ENCODE data around the gene ATP11A. TPM values are rescaled to one million over a fixed set of nuclear protein-coding genes. Genes with fewer than 3 reads are reported as not detected.
"Not testable (repeated sequence)": the region's sequence is repeated elsewhere in the genome, so short reads cannot be mapped to it uniquely, and the experiment has no call there.

Gene ATP11A
- total RNA-seq, 2 donors from 2014 or later, result 89.0 to 91.2 TPM

DNA sequence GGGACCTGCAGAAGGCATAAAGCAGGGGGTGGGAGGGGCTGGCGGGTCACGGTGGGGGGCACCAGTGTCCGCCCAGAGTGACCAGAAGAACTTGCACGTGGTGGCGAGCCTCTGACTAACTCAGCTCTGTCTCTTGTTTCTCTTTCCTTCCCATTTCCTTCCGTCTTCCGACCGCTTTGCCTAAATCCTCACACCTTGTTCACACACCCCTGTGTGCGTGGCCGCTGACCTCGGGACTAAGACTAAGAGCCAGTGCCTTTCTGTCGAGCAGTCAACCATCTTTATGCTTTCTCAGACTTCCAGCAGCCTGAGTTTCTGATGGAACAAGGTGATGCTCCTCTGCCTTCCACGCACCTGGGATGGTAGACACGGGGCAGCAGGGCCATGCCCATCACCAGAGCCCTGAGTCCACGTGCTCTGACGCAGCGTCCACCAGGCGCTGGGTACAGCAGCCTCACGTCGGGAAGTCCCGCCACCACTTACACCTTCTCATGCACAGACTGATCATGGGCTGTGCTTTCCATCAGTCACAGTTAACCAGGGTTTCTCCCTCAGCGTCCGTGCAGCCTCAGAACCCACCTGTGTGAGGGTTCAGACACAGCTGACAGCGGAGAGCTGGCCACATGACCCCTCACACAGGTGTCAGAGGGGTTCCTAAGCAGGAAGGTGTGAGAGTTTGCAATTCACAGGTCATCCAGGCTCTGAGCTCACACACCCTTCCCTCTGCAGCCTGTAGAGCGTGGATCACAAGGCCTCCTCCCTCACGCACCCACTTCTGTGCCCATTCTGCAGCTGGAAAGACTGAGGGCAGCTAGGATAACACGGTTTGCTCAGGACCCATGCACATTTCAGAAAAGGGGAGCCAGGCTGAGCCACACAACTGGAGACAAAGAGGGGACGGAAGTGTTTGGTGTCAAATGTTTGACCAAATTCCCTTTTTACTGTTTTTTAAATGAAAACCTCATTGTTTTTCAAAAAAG lies 188.4 kb downstream of the ATP11A start:
- ATAC-seq (no peak), DNase-seq (ENCODE audit: low spot score) (peak; percentile 48)
- Mint-ChIP-seq H3K27ac (no peak overlapping the region), H3K36me3 (no peaks in the 10 kb centered on the region), H3K4me3 (no peak overlapping the region), H3K4me1 (ENCODE audit: low read depth in 2 of 2) (peaks cover 14 to 17% of the 10 kb centered on the region in 2 donors), H3K27me3 (no peaks in the 10 kb centered on the region), H3K9me3 (no peaks in the 10 kb centered on the region)

DNA sequence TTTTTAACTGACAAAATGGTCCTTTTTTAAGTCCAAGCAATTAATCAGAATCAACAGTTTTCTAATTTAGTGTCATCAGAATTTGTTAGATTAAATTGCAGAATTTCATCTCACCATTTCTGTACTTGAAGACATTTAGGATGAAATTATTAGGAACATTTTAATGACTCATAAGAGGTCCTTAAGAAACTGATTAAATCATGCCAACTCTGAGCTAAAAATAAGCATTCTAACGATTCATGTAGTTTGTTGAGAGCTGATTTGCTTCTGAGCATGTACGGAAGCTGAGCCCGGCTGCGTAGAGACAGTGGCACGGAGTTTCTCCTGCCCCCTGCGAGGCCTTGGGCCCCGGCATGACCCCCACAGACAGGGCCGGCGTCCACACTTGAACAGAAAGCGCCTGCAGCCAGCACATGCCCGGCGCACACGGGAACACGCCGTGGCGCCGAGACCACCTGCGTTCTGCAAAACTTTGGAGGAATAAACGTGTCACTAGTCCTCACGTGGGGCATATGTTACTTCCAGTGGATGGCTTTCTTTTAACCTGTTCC lies 189.5 kb downstream of the ATP11A start:
- ATAC-seq (no peak), DNase-seq (ENCODE audit: low spot score) (no peak)
- Mint-ChIP-seq H3K27ac (no peak overlapping the region), H3K27me3 (no peaks in the 10 kb centered on the region), H3K4me3 (no peak overlapping the region), H3K4me1 (ENCODE audit: low read depth in 2 of 2) (peaks cover 7 to 10% of the 10 kb centered on the region in 2 donors), H3K36me3 (no peaks in the 10 kb centered on the region), H3K9me3 (no peaks in the 10 kb centered on the region)

DNA sequence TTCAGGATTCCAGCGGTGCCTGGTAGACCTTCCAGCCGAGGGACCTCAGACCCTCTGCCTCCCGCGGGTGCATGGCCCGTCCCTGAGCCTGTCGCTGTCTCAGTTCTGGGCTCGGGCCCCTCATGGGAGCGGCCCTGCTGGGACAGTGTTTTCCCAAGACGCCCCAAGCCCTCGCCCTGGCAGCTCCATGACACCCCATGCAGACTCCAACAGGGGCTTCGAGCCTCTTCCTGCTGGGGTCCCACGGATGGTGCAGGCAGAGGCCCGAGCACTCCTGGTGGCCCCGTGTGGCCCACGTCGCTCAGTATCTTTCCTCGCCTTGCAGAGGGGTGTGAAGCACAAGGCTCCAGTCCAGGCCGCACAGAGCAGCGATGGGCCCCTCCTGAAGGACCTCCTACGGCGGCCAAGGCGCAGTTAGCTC lies 190.4 kb downstream of the ATP11A start:
- no peak for ATAC-seq
- peaks cover 3 to 5% of the 10 kb centered on the region in 2 donors for H3K4me1 Mint-ChIP-seq (ENCODE audit: low read depth in 2 of 2)
- H3K27ac Mint-ChIP-seq, result no peak overlapping the region
- peak; percentile 48 for DNase-seq (ENCODE audit: low spot score)
- H3K27me3 Mint-ChIP-seq, result no peaks in the 10 kb centered on the region
- no peak overlapping the region for H3K4me3 Mint-ChIP-seq
- no peaks in the 10 kb centered on the region for H3K9me3 Mint-ChIP-seq
- no peaks in the 10 kb centered on the region for H3K36me3 Mint-ChIP-seq

DNA sequence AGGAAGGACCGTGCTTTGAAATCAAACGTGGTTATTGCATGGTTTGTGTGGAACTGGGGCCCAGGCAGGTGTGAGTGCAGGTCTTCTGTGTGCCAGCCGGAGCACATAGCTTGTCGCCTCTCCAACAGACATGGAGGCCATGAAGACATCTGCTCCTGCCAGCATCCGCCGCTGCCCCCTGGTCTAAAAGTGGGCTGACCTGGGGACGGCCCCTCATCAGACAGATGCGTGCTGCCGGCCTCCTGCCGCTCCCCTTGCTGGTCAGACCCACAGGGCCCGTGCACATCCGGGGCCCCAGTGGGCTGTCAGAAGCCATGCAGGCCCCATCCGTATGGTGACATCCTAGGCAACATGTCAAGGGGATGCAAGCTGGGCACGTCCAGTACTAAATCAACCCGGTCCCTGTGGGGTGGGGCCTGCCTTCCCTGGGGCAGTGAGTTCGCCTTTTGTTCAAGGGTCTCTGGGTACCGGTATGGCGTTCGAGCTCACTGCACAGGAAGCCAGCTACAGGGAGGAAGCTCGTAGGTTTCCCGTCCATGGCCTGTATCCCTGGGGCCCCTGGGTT lies 191.2 kb downstream of the ATP11A start:
- DNase-seq (ENCODE audit: low spot score) (no peak), ATAC-seq (no peak)
- Mint-ChIP-seq H3K36me3 (no peaks in the 10 kb centered on the region), H3K27ac (no peak overlapping the region), H3K9me3 (no peaks in the 10 kb centered on the region), H3K4me1 (ENCODE audit: low read depth in 2 of 2) (peaks cover 0 to 2% of the 10 kb centered on the region in 2 donors), H3K27me3 (no peaks in the 10 kb centered on the region), H3K4me3 (no peak overlapping the region)

DNA sequence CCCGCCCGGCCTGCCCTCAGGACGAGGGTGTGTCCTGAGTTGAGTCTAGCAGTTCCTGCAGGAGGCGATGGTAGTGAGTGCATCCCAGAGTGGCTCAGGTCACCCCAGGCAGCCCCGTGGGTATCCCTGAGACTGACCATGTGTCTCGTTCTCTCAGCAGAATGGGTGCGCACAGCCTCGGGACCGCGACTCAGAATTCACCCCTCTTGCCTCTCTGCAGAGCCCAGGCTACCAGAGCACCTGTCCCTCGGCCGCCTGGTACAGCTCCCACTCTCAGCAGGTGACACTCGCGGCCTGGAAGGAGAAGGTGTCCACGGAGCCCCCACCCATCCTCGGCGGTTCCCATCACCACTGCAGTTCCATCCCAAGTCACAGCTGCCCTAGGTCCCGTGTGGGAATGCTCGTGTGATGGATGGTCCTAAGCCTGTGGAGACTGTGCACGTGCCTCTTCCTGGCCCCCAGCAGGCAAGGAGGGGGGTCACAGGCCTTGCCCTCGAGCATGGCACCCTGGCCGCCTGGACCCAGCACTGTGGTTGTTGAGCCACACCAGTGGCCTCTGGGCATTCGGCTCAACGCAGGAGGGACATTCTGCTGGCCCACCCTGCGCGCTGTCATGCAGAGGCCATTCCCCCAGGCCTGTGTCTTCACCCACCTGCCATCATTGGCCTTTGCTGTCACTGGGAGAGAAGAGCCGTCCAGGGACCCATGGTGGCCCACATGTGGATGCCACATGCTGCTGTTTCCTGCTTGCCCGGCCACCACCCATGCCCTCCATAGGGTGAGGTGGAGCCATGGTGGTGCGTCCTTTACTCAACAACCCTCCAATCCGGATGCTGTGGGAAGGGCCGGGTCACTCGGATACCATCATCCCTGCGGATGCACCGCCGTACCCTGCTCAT lies 192.1 kb downstream of the ATP11A start:
- Mint-ChIP-seq H3K36me3 (no peaks in the 10 kb centered on the region), H3K27me3 (no peaks in the 10 kb centered on the region), H3K4me1 (ENCODE audit: low read depth in 2 of 2) (peaks cover 0 to 2% of the 10 kb centered on the region in 2 donors), H3K4me3 (no peak overlapping the region), H3K9me3 (no peaks in the 10 kb centered on the region), H3K27ac (no peak overlapping the region)
- DNase-seq (ENCODE audit: low spot score) (no peak), ATAC-seq (no peak)

DNA sequence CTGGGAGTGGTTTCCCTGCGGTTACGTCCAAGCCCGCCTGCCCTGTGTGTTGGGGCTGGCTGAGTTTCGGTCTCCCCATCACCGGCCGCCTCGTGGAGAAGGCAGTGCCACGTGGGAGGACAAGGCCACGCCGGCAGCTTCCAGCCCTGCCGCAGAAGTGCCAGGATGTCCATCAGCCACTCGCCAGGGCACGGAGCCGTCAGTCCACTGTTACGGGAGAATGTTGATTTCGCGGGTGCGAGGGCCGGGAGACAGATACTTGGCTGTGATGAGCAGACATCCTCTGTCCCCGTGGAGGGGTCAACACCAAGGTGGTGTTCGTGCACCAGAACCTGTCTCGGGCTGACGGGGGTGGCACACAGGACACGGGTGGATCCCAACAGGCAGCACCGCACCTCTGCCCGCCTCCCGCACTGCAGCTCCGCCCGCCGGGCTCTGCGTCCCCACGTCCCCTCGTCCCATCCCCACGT lies 192.8 kb downstream of the ATP11A start:
- Mint-ChIP-seq H3K27me3 (no peaks in the 10 kb centered on the region), H3K4me3 (no peak overlapping the region), H3K9me3 (no peaks in the 10 kb centered on the region), H3K27ac (no peak overlapping the region), H3K4me1 (ENCODE audit: low read depth in 2 of 2) (peaks cover 0 to 2% of the 10 kb centered on the region in 2 donors), H3K36me3 (no peaks in the 10 kb centered on the region)
- no peak for ATAC-seq
- DNase-seq (ENCODE audit: low spot score), result no peak

DNA sequence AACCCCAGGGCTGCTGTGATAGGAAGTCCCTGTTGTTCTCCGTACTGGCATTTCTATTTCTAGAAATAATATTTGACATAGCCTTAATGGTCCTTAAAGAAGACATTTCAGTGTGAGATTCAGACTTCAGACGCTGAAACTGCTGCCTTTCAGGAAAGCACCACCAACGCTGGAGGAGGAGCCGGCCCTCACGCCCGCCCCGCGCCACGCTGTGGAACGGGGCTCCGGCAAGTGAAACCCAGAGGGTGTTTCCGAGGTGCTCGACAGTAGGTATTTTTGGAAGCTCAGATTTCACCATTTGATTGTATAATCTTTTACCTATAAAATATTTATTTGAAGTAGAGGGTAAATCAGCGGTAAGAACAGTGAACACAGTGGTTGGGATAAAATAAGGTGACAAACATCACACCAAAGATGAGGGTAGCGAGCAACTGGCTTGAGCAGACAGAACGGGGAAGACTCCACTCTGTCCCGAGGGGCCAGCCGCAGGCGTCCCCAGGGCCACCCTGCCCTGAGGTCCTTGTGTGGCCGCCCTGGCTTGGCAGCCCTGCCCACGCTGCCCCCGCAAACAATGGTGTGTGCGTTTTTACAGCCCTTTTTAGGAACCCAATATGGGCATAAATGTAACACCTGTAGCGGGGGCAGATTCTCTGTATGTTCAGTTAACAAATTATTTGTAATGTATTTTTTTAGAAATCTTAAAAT lies 193.6 kb downstream of the ATP11A start:
- H3K9me3 Mint-ChIP-seq, result no peaks in the 10 kb centered on the region
- H3K36me3 Mint-ChIP-seq, result no peaks in the 10 kb centered on the region
- no peak overlapping the region for H3K4me3 Mint-ChIP-seq
- ATAC-seq (no peak), DNase-seq (ENCODE audit: low spot score) (no peak)
- no peaks in the 10 kb centered on the region for H3K4me1 Mint-ChIP-seq (ENCODE audit: low read depth in 2 of 2)
- no peaks in the 10 kb centered on the region for H3K27me3 Mint-ChIP-seq
- no peak overlapping the region for H3K27ac Mint-ChIP-seq

DNA sequence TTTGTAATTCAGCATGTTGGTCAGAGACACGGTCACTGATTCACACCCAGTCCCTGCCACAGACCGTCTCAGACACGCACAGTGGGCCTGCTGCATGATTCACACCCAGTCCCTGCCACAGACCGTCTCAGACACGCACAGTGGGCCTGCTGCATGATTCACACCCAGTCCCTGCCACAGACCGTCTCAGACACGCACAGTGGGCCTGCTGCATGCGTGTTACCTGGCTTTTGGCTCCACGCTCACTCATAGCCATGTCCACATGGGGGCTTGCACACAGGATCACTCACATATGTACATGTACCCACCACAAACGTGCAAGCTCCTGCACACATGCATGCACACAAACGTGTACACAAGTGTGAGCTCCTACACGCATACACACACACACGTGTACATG lies 194.9 kb downstream of the ATP11A start:
- not testable (repeated sequence) for H3K27ac Mint-ChIP-seq; H3K9me3 Mint-ChIP-seq; ATAC-seq; DNase-seq (ENCODE audit: low spot score); H3K4me1 Mint-ChIP-seq (ENCODE audit: low read depth in 2 of 2); H3K27me3 Mint-ChIP-seq; H3K4me3 Mint-ChIP-seq; H3K36me3 Mint-ChIP-seq

DNA sequence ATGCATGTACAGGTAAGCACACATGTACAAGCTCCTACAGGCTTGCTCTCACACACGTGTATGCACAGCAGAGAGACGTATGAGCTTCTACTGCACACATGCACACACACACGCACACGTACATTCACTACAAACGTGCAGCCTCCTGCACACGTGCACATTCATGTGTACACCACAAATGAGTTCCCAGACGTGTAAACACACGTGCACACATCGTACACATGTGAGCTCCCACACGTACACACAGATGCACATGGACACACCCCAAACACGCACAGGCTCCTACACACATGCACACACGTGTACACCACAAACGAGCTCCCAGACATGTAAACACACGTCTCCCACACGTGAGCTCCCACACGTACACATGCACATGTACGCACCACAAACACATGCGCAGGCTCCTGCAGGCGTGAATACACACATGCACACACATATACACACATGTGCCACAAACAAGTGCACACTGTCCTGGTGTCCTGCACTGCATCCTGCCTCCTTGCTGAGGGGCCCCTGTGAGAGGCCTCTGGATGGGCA lies 195.5 kb downstream of the ATP11A start:
- Mint-ChIP-seq H3K27me3 (no peaks in the 10 kb centered on the region), H3K9me3 (no peaks in the 10 kb centered on the region), H3K4me3 (no peak overlapping the region), H3K27ac (no peak overlapping the region), H3K4me1 (ENCODE audit: low read depth in 2 of 2) (no peaks in the 10 kb centered on the region), H3K36me3 (no peaks in the 10 kb centered on the region)
- no peak for DNase-seq (ENCODE audit: low spot score)
- ATAC-seq, result no peak

DNA sequence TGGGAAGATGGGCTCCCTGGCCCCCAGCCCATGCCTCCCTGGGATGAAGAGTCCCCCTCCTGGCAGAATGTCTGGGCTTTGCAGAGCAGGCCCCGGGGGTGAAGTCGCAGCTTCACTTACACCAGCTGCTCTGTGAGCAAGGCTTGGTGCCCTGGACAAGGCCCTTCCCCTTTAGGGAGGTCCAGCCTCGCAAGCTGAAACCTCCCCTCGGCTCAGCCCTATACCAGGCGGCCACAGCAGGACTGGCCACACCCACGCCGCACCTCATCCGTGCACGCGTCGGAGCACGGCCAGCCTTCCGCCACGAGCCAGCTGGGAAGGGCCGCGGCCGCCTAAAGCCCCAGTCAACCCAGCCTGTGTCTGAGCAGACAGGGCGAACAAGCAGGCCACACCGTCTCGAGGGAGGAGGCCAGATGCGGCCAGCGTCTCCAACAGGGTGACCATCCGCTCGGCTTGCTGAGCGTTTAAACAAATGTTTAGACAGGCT lies 196.0 kb downstream of the ATP11A start:
- Mint-ChIP-seq H3K9me3 (no peaks in the 10 kb centered on the region), H3K27ac (no peak overlapping the region), H3K4me3 (no peak overlapping the region), H3K27me3 (no peaks in the 10 kb centered on the region), H3K36me3 (no peaks in the 10 kb centered on the region), H3K4me1 (ENCODE audit: low read depth in 2 of 2) (no peaks in the 10 kb centered on the region)
- DNase-seq (ENCODE audit: low spot score), result no peak
- ATAC-seq, result peak; percentile 24 to 58

DNA sequence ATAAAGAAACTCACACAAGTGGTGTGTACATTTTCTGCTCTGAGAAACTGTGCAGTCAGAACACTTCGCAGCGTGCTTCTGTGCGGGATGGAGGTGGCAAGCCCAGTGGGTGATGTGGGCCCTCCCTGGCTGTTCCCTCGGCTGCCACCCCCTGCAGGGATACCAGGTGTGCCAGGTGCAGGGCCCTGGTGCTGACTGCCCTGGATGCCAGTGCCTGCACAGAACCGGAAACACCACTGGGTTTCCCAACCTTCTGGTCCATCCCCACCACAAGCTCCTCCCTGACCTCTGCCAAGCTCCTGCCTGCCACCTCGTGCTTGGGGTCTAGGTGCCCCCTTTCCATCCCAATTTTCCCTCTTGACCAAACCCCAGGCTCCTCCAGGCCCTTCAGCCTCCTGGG lies 197.3 kb downstream of the ATP11A start:
- Mint-ChIP-seq H3K4me1 (ENCODE audit: low read depth in 2 of 2) (no peaks in the 10 kb centered on the region), H3K36me3 (no peaks in the 10 kb centered on the region), H3K27ac (no peak overlapping the region), H3K9me3 (no peaks in the 10 kb centered on the region), H3K4me3 (no peak overlapping the region), H3K27me3 (no peaks in the 10 kb centered on the region)
- DNase-seq (ENCODE audit: low spot score) (no peak), ATAC-seq (no peak)

DNA sequence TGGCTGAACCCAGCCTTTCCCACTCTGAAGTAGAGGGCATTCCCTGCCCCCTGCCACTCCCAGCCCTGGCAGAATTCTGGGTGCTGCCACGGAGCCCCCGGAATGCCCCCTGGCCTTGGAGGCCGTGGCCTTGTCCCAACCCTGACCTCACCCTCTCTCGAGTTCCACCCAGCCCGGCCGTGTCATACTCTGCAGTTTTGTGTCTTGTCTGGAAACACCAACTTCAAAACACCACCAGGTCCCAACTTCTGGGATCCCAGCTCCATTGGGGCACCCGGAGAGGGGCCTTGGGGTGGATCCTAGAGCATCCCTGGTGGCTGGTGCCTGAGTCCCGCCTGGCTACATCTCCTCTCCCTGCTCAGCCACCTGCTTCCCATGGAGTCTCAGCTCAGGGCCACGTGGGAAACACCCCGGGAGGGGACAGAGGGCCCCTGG lies 197.7 kb downstream of the ATP11A start:
- Mint-ChIP-seq H3K4me1 (ENCODE audit: low read depth in 2 of 2) (no peaks in the 10 kb centered on the region), H3K4me3 (no peak overlapping the region), H3K36me3 (no peaks in the 10 kb centered on the region), H3K9me3 (no peaks in the 10 kb centered on the region), H3K27ac (no peak overlapping the region), H3K27me3 (no peaks in the 10 kb centered on the region)
- DNase-seq (ENCODE audit: low spot score) (no peak), ATAC-seq (no peak)

Data from natural killer cell treated with Interleukin-12 subunit alpha and Interleukin-12 subunit beta and Interleukin-15 and Interleukin-18, amount 100 ng/mL, for 72 hours (primary cell).